NCI-H1092 treated with DMSO at 0.1 percent for 48 hours (cell line): Measurements from ENCODE around the gene KYAT1.
A peak's percentile ranks its signal among the peaks of the same experiment; 100 is the strongest.
"Not testable (repeated sequence)": the region's sequence is repeated elsewhere in the genome, so short reads cannot be mapped to it uniquely, and the experiment has no call there.

ENCODE experiments used
- DNase-seq: peaks from one replicate; lab custom pipeline; 2025; lab: John Stamatoyannopoulos, UW

Gene KYAT1

GRCh38 chr9:128818099-128818838, 63.5 kb downstream of the KYAT1 start, which contains the start of gene ENDOG:
TSS of gene ENDOG (plus strand) at chr9:128818500. CDS start at chr9:128818685, 185 bp downstream.
- peak; percentile 97 for DNase-seq

- DNase-seq: no peak
Measured at GRCh38 chr9:128810873-128811272, 70.9 kb downstream of the KYAT1 start.

- DNase-seq: no peak
Measured at GRCh38 chr9:128809831-128810230, 71.9 kb downstream of the KYAT1 start.

GRCh38 chr9:128809036-128809599, 72.6 kb downstream of the KYAT1 start:
- DNase-seq: no peak

- DNase-seq: no peak
Measured at GRCh38 chr9:128808543-128808942, 73.2 kb downstream of the KYAT1 start.

- no peak for DNase-seq
Measured at GRCh38 chr9:128807827-128808226, 73.9 kb downstream of the KYAT1 start.

GRCh38 chr9:128805661-128806060, 76.1 kb downstream of the KYAT1 start:
- DNase-seq: no peak

- no peak for DNase-seq
Measured at GRCh38 chr9:128802482-128802881, 79.3 kb downstream of the KYAT1 start.

GRCh38 chr9:128800061-128800460, 81.7 kb downstream of the KYAT1 start:
- no peak for DNase-seq

- DNase-seq: no peak
Measured at GRCh38 chr9:128798896-128799295, 82.9 kb downstream of the KYAT1 start.

- not testable (repeated sequence) for DNase-seq
Measured at GRCh38 chr9:128794961-128795360, 86.8 kb downstream of the KYAT1 start.

GRCh38 chr9:128792978-128793686, 88.6 kb downstream of the KYAT1 start:
- DNase-seq: no peak

- DNase-seq: no peak
Measured at GRCh38 chr9:128792134-128792533, 89.6 kb downstream of the KYAT1 start.

GRCh38 chr9:128790536-128790935, 91.2 kb downstream of the KYAT1 start:
- DNase-seq: no peak

- no peak for DNase-seq
Measured at GRCh38 chr9:128788445-128788844, 93.3 kb downstream of the KYAT1 start.

- DNase-seq: no peak
Measured at GRCh38 chr9:128787659-128788058, 94.1 kb downstream of the KYAT1 start.

GRCh38 chr9:128786681-128787601, 94.8 kb downstream of the KYAT1 start, which contains the start of gene TBC1D13:
TSS of gene TBC1D13 (plus strand) at chr9:128787253. CDS start at chr9:128787354, 101 bp downstream.
- DNase-seq: peak; percentile 81

- DNase-seq: no peak
Measured at GRCh38 chr9:128785427-128785826, 96.3 kb downstream of the KYAT1 start.
